H1 (cell line): Measurements from ENCODE around the gene AIG1. TPM values are rescaled to one million over a fixed set of nuclear protein-coding genes. Genes with fewer than 3 reads are reported as not detected.

Experiments used
- CTCF ChIA-PET: fragments of 300-600 bp; sonication (Branson Sonifier 250); formaldehyde crosslinking; loops from one replicate; lab custom pipeline; 2021; ENCODE audit not compliant: partially characterized antibody; lab: Charles Lee
- POLR2A ChIA-PET: fragments of 300-600 bp; sonication (Branson Sonifier 250); formaldehyde crosslinking; loops from one replicate; lab custom pipeline; 2021; ENCODE audit warnings: inconsistent platforms; ENCODE audit not compliant: partially characterized antibody; lab: Charles Lee
- DNase-seq, 2 experiments: peaks; one replicate each; pipeline versions ENCODE4 v3.0.0 to v3.0.0-alpha.2; 2010 to 2022; ENCODE audit warnings: low spot score in 2 of 2, low read depth in 1 of 2, mixed read lengths in 1 of 2
- FAIRE-seq: peaks from 2 replicates; lab custom pipeline; 2011; peaks lifted over from hg19 to GRCh38; lab: Jason Lieb, UNC
- H2AFZ ChIP-seq: 2 replicates; pipeline ENCODE4 v1.8.1; 2012; ENCODE audit warnings: low read length, inconsistent platforms
- H2AK5ac ChIP-seq: 2 replicates; pipeline ENCODE4 v1.6.1; 2013; ENCODE audit warnings: low read depth, low read length
- H2BK120ac ChIP-seq: replicated peaks from 2 replicates; pipeline ENCODE3; 2013; ENCODE audit warnings: low read depth, low read length, inconsistent platforms
- H2BK12ac ChIP-seq: 2 replicates; pipeline ENCODE4 v1.6.1; 2013; ENCODE audit warnings: low read depth, low read length
- H2BK15ac ChIP-seq: 2 replicates; pipeline ENCODE4 v1.6.1; 2013; ENCODE audit warnings: low read length
- H2BK20ac ChIP-seq: 2 replicates; pipeline ENCODE4 v1.6.1; 2013; ENCODE audit warnings: low read length
- H2BK5ac ChIP-seq: 2 replicates; pipeline ENCODE4 v1.6.1; 2013; ENCODE audit warnings: low read depth, low read length
- H3K14ac ChIP-seq: 2 replicates; pipeline ENCODE4 v1.6.1; 2013; ENCODE audit warnings: inconsistent platforms; ENCODE audit not compliant: insufficient read length
- H3K18ac ChIP-seq: 2 replicates; pipeline ENCODE4 v1.6.1; 2013; ENCODE audit warnings: low read length; ENCODE audit errors: extremely low read depth
- H3K23ac ChIP-seq: 2 replicates; pipeline ENCODE4 v1.6.1; 2013; ENCODE audit warnings: inconsistent platforms; ENCODE audit not compliant: insufficient read length
- H3K23me2 ChIP-seq: 2 replicates; pipeline ENCODE4 v1.6.1; 2013; ENCODE audit warnings: low read depth, low read length
- H3K27ac ChIP-seq: 2 replicates; pipeline ENCODE4 v1.6.1; 2011; ENCODE audit warnings: low read depth, low read length, inconsistent platforms
- H3K27me3 ChIP-seq, 4 experiments: replicated peaks in 1 of 4; 1 replicate in 1 of 4; 2 replicates in 3 of 4; pipeline versions ENCODE4 v1.6.1 to v1.8.1; 2011 to 2013; ENCODE audit warnings: low read length in 3 of 4, mild to moderate bottlenecking in 3 of 4, inconsistent platforms in 2 of 4, mixed read lengths in 2 of 4, moderate library complexity in 1 of 4; ENCODE audit not compliant: control insufficient read depth in 3 of 4, insufficient read depth in 3 of 4; ENCODE audit errors: extremely low read depth in 1 of 4
- H3K36me3 ChIP-seq, 4 experiments: 2 replicates each; pipeline versions ENCODE4 v1.6.1 to v1.8.1; 2011 to 2013; ENCODE audit warnings: mild to moderate bottlenecking in 4 of 4, low read length in 3 of 4, moderate library complexity in 2 of 4, control low read depth in 1 of 4, inconsistent platforms in 1 of 4; ENCODE audit not compliant: insufficient read depth in 4 of 4, control insufficient read depth in 2 of 4
- H3K4ac ChIP-seq: replicated peaks from 2 replicates; pipeline ENCODE3; 2013; ENCODE audit warnings: low read length, low read depth, mixed read lengths, inconsistent platforms; ENCODE audit not compliant: insufficient read length
- H3K4me1 ChIP-seq, 4 experiments: replicated peaks in 1 of 4; 1 replicate in 1 of 4; 2 replicates in 3 of 4; pipeline versions ENCODE4 v1.6.1 to v1.8.1; 2011 to 2013; ENCODE audit warnings: low read length in 3 of 4, inconsistent platforms in 2 of 4, mixed read lengths in 1 of 4; ENCODE audit not compliant: insufficient read depth in 4 of 4, control insufficient read depth in 3 of 4
- H3K4me2 ChIP-seq, 2 experiments: 2 replicates each; pipeline versions ENCODE4 v1.6.1 to v1.8.1; 2011 to 2013; ENCODE audit warnings: low read depth in 2 of 2, low read length in 2 of 2, control low read depth in 1 of 2, inconsistent platforms in 1 of 2, mild to moderate bottlenecking in 1 of 2; ENCODE audit not compliant: insufficient read depth in 1 of 2
- H3K4me3 ChIP-seq, 4 experiments: fragments of 200-600, 300-600 bp in 1 of 4; sonication (generic), shearing (Covaris generic), sonication (Bioruptor Twin) in 1 of 4; 2 replicates each; pipeline versions ENCODE4 v1.5.1 to v1.8.1; 2011 to 2016; ENCODE audit warnings: low read length in 4 of 4, low read depth in 3 of 4, control low read depth in 2 of 4, inconsistent platforms in 2 of 4, mild to moderate bottlenecking in 2 of 4, mixed read lengths in 1 of 4, moderate library complexity in 1 of 4; ENCODE audit not compliant: insufficient read depth in 2 of 4; ENCODE audit errors: extremely low read depth in 1 of 4
- H3K56ac ChIP-seq: replicated peaks from 2 replicates; pipeline ENCODE3; 2013; ENCODE audit warnings: low read depth, mild to moderate bottlenecking, mixed read lengths, low read length, inconsistent platforms; ENCODE audit not compliant: insufficient read length
- H3K79me1 ChIP-seq: 2 replicates; pipeline ENCODE4 v1.6.1; 2013; ENCODE audit warnings: low read depth, low read length, control low read depth
- H3K79me2 ChIP-seq, 2 experiments: 2 replicates each; pipeline versions ENCODE4 v1.6.1 to v1.8.1; 2012 to 2013; ENCODE audit warnings: low read length in 2 of 2, mild to moderate bottlenecking in 2 of 2, inconsistent platforms in 1 of 2; ENCODE audit not compliant: insufficient read depth in 2 of 2, control insufficient read depth in 1 of 2
- H3K9ac ChIP-seq, 4 experiments: replicated peaks in 1 of 4; 1 replicate in 1 of 4; 2 replicates in 3 of 4; pipeline versions ENCODE4 v1.6.1 to v1.8.1; 2011 to 2013; ENCODE audit warnings: low read depth in 3 of 4, low read length in 3 of 4, control low read depth in 2 of 4, mild to moderate bottlenecking in 2 of 4, moderate library complexity in 2 of 4, inconsistent platforms in 1 of 4; ENCODE audit errors: extremely low read depth in 1 of 4
- H3K9me3 ChIP-seq, 2 experiments: 2 replicates each; pipeline versions ENCODE4 v1.6.1 to v1.8.1; 2012 to 2013; ENCODE audit warnings: mild to moderate bottlenecking in 2 of 2, moderate library complexity in 2 of 2, control low read depth in 1 of 2, inconsistent platforms in 1 of 2, low read depth in 1 of 2, low read length in 1 of 2, mixed read lengths in 1 of 2; ENCODE audit not compliant: insufficient read depth in 2 of 2
- H4K20me1 ChIP-seq, 2 experiments: replicated peaks in 1 of 2; 2 replicates each; pipeline versions ENCODE3 to v1.8.1; 2011 to 2013; ENCODE audit warnings: inconsistent platforms in 2 of 2, low read length in 2 of 2, mild to moderate bottlenecking in 1 of 2; ENCODE audit not compliant: insufficient read depth in 2 of 2, control insufficient read depth in 1 of 2
- H4K5ac ChIP-seq: 2 replicates; pipeline ENCODE4 v1.6.1; 2013; ENCODE audit warnings: low read length, low read depth, mixed read lengths, inconsistent platforms; ENCODE audit not compliant: insufficient read length
- H4K8ac ChIP-seq: 2 replicates; pipeline ENCODE4 v1.8.0; 2013; ENCODE audit warnings: mild to moderate bottlenecking, moderate library complexity, low read length, inconsistent platforms; ENCODE audit not compliant: insufficient read depth; ENCODE audit errors: extremely low read depth
- H4K91ac ChIP-seq: replicated peaks from 2 replicates; pipeline ENCODE3; 2013; ENCODE audit warnings: low read length, mixed read lengths, inconsistent platforms; ENCODE audit not compliant: insufficient read length
- BACH1 ChIP-seq: IDR thresholded peaks from 2 replicates; pipeline ENCODE4 v1.6.1; 2012; ENCODE audit warnings: low read length, improper control_type of control experiment
- CBX8 ChIP-seq: fragments of 300-800, 300-1000 bp; sonication (generic); IDR thresholded peaks from 2 replicates; pipeline ENCODE4 v1.7.1; 2016; ENCODE audit warnings: low read depth, low read length, borderline replicate concordance
- CHD2 ChIP-seq: IDR thresholded peaks from 2 replicates; pipeline ENCODE4 v1.6.1; 2012; ENCODE audit warnings: low read length, improper control_type of control experiment
- FOSL1 ChIP-seq: IDR thresholded peaks from 2 replicates; pipeline ENCODE4 v1.6.1; 2011; ENCODE audit warnings: mild to moderate bottlenecking, low read depth, low read length, moderate library complexity; ENCODE audit not compliant: insufficient read depth
- PHF8 ChIP-seq: fragments of 200-600 bp; sonication (generic); conservative IDR thresholded peaks from 2 replicates; pipeline ENCODE4 v1.7.1; 2012; ENCODE audit warnings: low read depth, mild to moderate bottlenecking, inconsistent platforms, low read length, moderate library complexity
- WGBS, 2 experiments: shearing (Covaris generic) in 1 of 2; methylation state at CpG; one replicate each; pipeline versions ENCODE4 v1.1.6 to v1.1.7; 2013 to 2015; ENCODE audit warnings: low lambda C conversion rate in 2 of 2, mixed read lengths in 2 of 2, inconsistent platforms in 1 of 2, low coverage in 1 of 2, missing lambda C conversion rate in 1 of 2; ENCODE audit not compliant: insufficient replicate concordance in 2 of 2, insufficient coverage in 1 of 2, insufficient read length in 1 of 2; ENCODE audit errors: extremely low coverage in 1 of 2, missing lambda C conversion rate in 1 of 2; 5-methylcytosine and 5-hydroxymethylcytosine counted together
- polyA plus RNA-seq, 7 experiments: library from polyadenylated mRNA; depleted of rRNA in 3 of 7; stranded (reverse) in 5 of 7; unstranded in 2 of 7; fragments of >200 nt in 5 of 7; fragments of 200-250 nt in 2 of 7; gene quantifications; 1 replicate in 5 of 7; 2 replicates in 1 of 7; 4 replicates in 1 of 7; pipeline versions ENCODE4 v1.2.1 to v1.2.3, GENCODE V29; 2011 to 2013; ENCODE audit warnings: missing spikeins in 2 of 7, mixed read lengths in 2 of 7
- total RNA-seq: library from RNA; stranded (reverse); fragmentation: NEBNext Ultra II Directional; extraction: Animal tissue kit (Norgen Biotek cat#: 25700); gene quantifications from 2 replicates; pipeline ENCODE4 v1.2.1, GENCODE V29; 2021
- TF ChIP-seq, protein P1 (sequence below): IDR thresholded peaks from 2 replicates; pipeline ENCODE4 v1.6.1; 2012; ENCODE audit warnings: inconsistent platforms

Gene AIG1
- total and polyA plus RNA-seq, 2 of the 8 experiments (the other 6 are each of a cell fraction or from before 2014, with no cell fraction given), result 56.6 to 58.4 TPM

DNA sequence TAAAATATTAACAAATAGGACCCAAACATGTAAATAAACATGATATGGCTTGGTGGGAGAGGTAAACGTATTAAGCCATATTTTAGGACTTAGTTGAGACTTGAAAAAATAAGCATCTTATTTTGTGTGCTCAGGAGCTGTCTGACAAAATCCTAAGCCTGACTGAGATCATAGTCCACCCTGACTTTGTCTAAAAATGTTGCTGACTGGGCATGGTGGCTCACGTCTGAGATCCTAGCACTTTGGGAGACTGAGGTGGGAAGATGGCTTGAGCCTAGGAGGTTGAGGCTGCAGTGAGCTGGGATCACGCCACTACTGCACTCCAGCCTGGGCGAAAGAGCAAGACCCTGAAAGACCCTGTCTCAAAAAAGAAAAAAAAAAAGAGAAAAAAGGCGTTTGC is 52.1 kb downstream of the AIG1 start:
- ChIA-PET POLR2A (interaction anchor here (0.7 kb wide), 1 partner anchor 925 kb away, joined by 5 read pairs; no protein-coding TSS in a partner anchor), CTCF (no interaction called here)
- Histone ChIP-seq H4K91ac (no peak overlapping the region), H3K9me3 (no peaks in the 10 kb centered on the region), H3K79me1 (no peaks in the 10 kb centered on the region), H2BK15ac (no peak overlapping the region), H3K4ac (no peak overlapping the region), H3K4me2 (no peak overlapping the region), H3K27ac (no peak overlapping the region), H2BK12ac (no peak overlapping the region), H3K23ac (no peak overlapping the region), H2BK20ac (no peak overlapping the region), H3K4me3 (no peak overlapping the region), H3K27me3 (no peaks in the 10 kb centered on the region), H4K5ac (no peak overlapping the region), H3K4me1 (no peaks in the 10 kb centered on the region), H3K56ac (no peak overlapping the region), H3K36me3 (no peaks in the 10 kb centered on the region), H4K8ac (no peak overlapping the region), H3K23me2 (no peaks in the 10 kb centered on the region), H4K20me1 (no peaks in the 10 kb centered on the region), H2AFZ (no peak overlapping the region), H3K18ac (no peak overlapping the region), H2AK5ac (no peak overlapping the region), H2BK120ac (no peak overlapping the region), H3K79me2 (no peaks in the 10 kb centered on the region), H3K9ac (no peak overlapping the region), H2BK5ac (no peak overlapping the region), H3K14ac (no peak overlapping the region)
- 84% methylated on average over 5 of the region's 5 CpGs; no CpG with 5 or more reads in 1 of the 2 experiments for WGBS, 2 experiments
- TF ChIP-seq FOSL1 (no peak), BACH1 (no peak), PHF8 (no peak), CHD2 (no peak), CBX8 (no peak)
- TF ChIP-seq, protein P1, sequence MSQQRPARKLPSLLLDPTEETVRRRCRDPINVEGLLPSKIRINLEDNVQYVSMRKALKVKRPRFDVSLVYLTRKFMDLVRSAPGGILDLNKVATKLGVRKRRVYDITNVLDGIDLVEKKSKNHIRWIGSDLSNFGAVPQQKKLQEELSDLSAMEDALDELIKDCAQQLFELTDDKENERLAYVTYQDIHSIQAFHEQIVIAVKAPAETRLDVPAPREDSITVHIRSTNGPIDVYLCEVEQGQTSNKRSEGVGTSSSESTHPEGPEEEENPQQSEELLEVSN, result no peak
- DNase-seq, result no peak
- FAIRE-seq, result no peak
